GM21723 (cell line): ENCODE measurements around the gene DAPK2.
"Not testable (repeated sequence)": the region's sequence is repeated elsewhere in the genome, so short reads cannot be mapped to it uniquely, and the experiment has no call there.

Source experiments
- ATAC-seq: cut with Tn5 transposase; IDR thresholded peaks from one replicate; pipeline ENCODE4 v1.9.1; 2021; ENCODE audit warnings: mild to moderate bottlenecking, moderate library complexity; ENCODE audit not compliant: unreplicated experiment

Gene DAPK2

GRCh38 chr15:64058279-64058678 lies 12.0 kb upstream of the DAPK2 start:
- no peak for ATAC-seq

- not testable (repeated sequence) for ATAC-seq
Observed at GRCh38 chr15:64053674-64054073, 7.4 kb upstream of the DAPK2 start.

- ATAC-seq = no peak
Observed at GRCh38 chr15:64052925-64053491, 6.7 kb upstream of the DAPK2 start.

GRCh38 chr15:64051407-64052259 lies 5.3 kb upstream of the DAPK2 start:
- ATAC-seq = no peak

- ATAC-seq = no peak
Observed at GRCh38 chr15:64051093-64051402, 4.8 kb upstream of the DAPK2 start.

GRCh38 chr15:64050281-64051092 lies 4.2 kb upstream of the DAPK2 start:
- ATAC-seq = no peak

GRCh38 chr15:64048781-64049460 lies 2.6 kb upstream of the DAPK2 start:
- ATAC-seq = no peak

- peak; percentile 22 for ATAC-seq
Observed at GRCh38 chr15:64045774-64046420, 388 bp downstream of the DAPK2 start.

GRCh38 chr15:64045101-64045435 lies 1.2 kb downstream of the DAPK2 start:
- no peak for ATAC-seq

GRCh38 chr15:64044300-64045100 lies 1.8 kb downstream of the DAPK2 start:
- peak; percentile 58 for ATAC-seq

- ATAC-seq = no peak
Observed at GRCh38 chr15:64038878-64039610, 7.2 kb downstream of the DAPK2 start.

GRCh38 chr15:64037966-64038365 lies 8.3 kb downstream of the DAPK2 start:
- no peak for ATAC-seq

GRCh38 chr15:64037116-64037515 lies 9.2 kb downstream of the DAPK2 start:
- no peak for ATAC-seq

GRCh38 chr15:64035525-64035924 lies 10.8 kb downstream of the DAPK2 start:
- no peak for ATAC-seq

- no peak for ATAC-seq
Observed at GRCh38 chr15:64034519-64034918, 11.8 kb downstream of the DAPK2 start.

- ATAC-seq = no peak
Observed at GRCh38 chr15:64032329-64032728, 14.0 kb downstream of the DAPK2 start.

GRCh38 chr15:64030123-64030522 lies 16.2 kb downstream of the DAPK2 start:
- ATAC-seq = no peak

GRCh38 chr15:64029633-64030032 lies 16.7 kb downstream of the DAPK2 start:
- no peak for ATAC-seq

- ATAC-seq = no peak
Observed at GRCh38 chr15:64029110-64029509, 17.2 kb downstream of the DAPK2 start.
